HK-2 (cell line): ENCODE results near the gene SDK2.
"Not testable (repeated sequence)": the region's sequence is repeated elsewhere in the genome, so short reads cannot be mapped to it uniquely, and the experiment has no call there.

Experiments used
- DNase-seq: peaks from one replicate; pipeline ENCODE4 v3.0.0-alpha.2; 2018; ENCODE audit not compliant: unreplicated experiment

SDK2 gene

DNA sequence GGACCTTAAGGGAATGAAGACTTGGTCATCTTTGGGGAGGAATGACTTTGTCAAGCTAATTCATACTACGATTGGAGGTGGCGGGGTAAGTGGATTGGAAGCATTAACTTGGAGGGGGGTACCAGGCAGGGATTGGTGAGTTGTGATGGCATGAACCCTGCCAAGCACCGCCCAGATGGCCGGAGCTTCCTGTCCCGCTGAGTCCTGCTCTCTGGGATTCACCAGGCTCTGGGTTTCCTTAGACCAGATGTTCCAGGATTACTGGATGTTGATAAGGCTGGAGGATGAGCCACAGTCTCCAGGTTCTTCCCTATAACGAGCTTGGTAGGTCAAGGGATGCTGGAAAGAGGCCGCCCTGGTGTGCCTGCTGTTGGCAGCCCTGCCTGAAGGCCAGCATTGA, 154.9 kb downstream of the SDK2 start:
- no peak for DNase-seq

DNA sequence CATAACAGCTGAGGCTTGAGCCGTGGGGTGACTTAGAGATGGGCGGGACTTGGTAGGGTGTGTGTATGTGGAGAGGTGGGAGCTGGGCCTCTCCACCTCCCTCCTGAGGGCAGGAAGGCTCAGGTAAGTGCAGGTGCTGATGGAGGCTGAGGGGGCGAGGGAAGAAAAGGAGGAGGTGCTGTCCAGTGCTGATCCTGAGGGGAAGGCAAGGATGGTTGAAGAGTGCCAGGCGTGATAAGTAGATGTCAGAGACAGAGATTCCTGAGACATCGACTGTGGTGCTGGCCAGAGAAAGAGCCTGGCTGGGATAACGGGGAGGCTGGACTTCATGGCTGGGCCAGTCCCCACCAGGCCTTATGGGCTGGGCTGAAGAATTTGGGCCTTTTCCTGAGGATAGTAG, 159.1 kb downstream of the SDK2 start:
- DNase-seq = no peak

GRCh38 chr17:73482894-73483293, 161.4 kb downstream of the SDK2 start:
- DNase-seq = no peak

- no peak for DNase-seq
These were observed 162.0 kb downstream of the SDK2 start for GRCh38 chr17:73482251-73482716.

- no peak for DNase-seq
These were observed 162.6 kb downstream of the SDK2 start for GRCh38 chr17:73481676-73482075.

- DNase-seq = no peak
These were observed 163.5 kb downstream of the SDK2 start for GRCh38 chr17:73480740-73481139.

- DNase-seq = no peak
These were observed 165.3 kb downstream of the SDK2 start for GRCh38 chr17:73478768-73479424.

- DNase-seq = no peak
These were observed 165.9 kb downstream of the SDK2 start for GRCh38 chr17:73478334-73478733.

DNA sequence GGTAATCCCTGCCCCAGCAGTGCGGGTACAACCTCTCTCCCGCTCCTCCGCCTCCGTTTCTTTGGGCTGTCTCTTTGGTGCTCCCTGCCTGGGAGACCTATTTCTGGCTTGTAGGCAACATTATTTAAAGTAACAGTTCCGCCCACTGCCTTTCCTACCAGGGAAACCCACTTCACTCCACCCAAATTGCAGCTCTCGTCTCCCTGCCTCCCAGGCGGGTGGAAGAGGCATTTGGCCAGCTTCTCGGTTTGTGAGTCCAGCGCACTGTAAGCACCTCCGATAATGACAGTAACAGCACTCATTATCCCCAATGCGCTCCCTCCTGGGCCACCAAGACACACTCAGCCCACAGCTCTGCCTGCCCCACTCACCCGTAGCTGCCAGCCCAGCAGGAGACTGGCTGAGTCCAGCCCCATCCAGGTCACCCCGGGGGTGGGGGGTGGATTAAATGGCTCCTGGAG, 167.3 kb downstream of the SDK2 start:
- no peak for DNase-seq

DNA sequence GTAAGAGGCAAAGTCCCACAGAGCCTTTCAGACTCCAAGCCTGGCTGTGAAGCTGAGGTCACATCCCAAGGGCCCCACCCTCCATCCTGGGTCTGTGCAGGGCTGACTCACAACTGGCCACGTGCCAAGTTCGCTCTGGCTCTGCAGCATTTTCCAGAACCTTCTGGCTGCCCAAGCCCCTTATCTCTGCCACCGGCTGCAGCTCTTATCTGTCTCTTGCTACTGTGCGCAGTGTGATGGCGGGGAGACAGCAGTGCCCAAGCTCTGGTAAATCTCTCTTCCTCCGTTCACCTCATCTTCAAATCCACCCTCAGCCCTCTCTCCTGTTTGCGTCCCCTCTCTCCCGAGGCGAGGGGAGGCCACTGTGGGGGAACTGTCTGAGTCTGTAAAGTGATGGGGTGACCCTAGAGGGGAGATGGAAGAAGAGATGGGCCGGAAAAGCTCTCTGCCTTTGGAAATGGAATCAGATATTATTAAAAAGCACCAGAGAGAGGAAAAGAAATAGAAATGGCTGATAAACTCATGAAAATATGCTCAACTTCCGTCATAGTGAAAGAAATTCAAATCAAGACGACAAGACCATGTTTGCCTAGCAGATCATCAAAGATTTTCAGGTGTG, 169.8 kb downstream of the SDK2 start:
- DNase-seq = peak; percentile 32

GRCh38 chr17:73472715-73473114, 171.5 kb downstream of the SDK2 start:
- DNase-seq = not testable (repeated sequence)

GRCh38 chr17:73471924-73472323, 172.3 kb downstream of the SDK2 start:
- DNase-seq = no peak

DNA sequence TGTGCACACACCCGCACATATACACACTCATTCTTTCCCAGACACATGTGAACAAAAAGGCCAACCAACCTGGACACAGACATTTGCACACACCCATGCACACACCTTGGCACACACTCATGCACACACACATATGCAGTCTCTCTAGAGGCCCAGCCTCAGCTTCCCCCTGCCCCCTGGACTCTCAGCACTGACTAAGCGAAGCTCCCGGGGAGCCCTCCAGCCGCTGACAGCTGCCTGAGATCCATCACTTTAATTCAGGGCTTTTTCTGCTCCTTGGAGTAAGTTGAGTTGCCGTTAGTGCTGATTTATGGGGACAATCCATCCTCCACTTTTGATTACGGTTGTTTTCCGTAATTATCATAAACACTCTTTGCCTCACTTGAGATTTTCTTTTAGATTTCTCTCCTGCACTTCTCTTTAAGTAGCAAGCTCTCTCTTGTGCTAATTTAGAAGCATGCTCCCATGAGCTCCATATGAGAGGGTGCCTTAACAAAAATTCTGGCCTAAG, 173.9 kb downstream of the SDK2 start:
- DNase-seq = no peak

GRCh38 chr17:73469311-73469710, 174.9 kb downstream of the SDK2 start:
- DNase-seq = no peak

DNA sequence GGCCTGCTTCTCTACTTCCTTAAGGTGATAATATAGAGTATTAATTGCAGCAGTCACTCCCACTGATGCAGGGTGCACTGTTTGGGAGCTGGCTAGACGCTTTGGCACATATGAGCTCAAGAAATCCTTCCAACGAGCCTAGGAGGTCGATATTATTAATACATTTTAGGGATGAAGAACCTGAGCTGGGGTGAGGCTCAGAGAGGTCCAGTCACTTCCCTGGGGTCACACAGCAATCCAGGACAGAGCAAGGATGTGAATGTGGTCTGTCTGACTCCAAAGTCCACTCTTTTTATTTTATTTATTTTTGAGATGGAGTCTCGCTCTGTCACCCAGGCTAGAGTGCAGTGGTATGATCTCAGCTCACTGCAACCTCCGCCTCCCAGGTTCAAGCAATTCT, 176.0 kb downstream of the SDK2 start:
- DNase-seq = no peak

- DNase-seq = no peak
These were observed 176.6 kb downstream of the SDK2 start for GRCh38 chr17:73467651-73468050.

DNA sequence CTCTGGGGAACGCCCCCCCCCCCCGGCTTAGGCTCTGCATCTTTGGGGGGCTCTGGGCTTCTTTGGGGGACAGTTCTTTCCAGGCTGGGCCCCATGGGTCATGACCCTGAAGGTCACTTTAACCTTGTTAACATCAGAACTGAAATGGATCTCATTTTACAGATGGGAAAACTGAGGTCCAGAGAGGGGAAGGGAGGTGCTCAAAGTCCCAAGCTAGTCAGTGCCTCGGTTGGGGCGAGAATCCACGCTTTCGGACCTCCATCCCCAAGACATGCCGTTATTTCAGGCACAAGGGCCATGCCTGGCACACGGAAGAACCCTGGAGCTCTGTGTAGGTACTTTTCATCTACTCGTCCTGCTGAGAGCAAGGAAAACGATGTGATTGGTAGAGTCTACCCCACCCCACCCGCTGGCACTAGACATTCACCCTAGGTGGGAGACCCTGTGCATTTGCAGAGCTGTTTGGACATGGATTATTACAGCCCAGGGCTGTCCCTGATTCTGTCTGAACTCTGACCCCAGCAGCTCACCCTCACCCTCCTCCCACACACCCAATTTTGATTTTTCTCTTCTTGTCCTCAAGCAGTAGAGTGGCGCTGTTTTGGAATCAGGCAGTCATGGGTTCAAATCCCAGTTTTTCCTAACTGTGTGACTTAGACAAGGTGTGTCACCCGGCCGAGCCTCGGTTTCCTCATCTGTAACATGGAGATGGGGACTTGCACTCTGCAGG, 177.4 kb downstream of the SDK2 start:
- DNase-seq = no peak

GRCh38 chr17:73465953-73466230, 178.4 kb downstream of the SDK2 start:
- no peak for DNase-seq

DNA sequence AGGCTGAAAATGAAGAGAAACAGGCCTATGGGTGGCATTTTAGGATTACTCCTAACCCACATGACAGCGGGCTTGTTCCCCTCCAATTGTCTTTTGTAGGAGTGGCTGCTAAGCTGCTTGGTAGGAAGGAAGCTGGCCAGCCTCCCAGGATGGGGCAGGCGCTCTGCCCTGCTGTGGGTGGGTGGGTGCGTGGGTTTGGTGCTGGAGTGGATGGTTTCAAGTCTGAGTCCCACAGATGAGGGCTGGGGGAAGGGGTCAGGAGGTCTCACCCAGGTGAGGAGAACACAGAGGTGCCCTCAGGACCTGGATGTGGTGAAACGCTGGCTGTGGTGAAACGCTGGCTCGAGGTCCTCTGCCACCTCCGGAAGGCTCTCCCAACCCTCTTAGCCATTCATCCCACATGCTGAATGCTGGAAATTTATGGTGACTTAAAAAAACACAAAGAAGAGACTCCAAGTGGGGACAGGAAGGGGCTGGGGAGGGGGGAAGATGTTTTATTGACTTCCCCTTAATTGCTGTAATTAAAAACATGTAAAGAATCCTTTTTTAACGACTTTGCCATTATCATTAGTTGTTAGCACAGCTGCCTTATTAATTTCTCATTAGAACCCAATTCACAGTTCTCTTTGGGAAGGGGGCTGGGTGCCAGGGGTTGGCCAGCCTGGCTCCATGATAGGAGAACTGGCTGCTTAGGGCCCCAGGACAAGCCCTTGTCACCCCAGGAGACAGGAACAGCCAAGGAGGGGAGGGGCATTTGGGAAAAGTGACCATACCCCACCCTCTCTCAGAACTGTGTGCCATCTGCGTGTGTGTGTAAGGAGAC, 178.9 kb downstream of the SDK2 start:
- no peak for DNase-seq

GRCh38 chr17:73464447-73464846, 179.8 kb downstream of the SDK2 start:
- no peak for DNase-seq

DNA sequence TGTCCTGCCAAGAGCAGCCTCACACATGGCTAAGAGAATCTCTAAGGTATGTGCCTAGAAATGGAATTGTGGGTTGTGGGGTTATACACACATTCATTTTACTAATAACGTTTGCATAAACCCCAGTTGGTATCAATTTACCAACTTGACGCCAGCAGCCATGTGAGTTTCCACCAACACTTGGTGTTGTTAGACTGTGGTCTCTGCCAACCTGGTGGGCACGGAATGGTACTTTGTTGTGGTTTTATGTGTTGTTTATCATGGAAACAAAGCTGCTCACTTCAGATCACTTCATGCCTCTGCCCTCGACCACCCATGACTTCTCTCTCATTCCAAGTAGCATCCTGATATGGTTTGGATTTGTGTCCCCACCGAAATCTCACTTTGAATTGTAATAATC, 180.4 kb downstream of the SDK2 start:
- DNase-seq = no peak

DNA sequence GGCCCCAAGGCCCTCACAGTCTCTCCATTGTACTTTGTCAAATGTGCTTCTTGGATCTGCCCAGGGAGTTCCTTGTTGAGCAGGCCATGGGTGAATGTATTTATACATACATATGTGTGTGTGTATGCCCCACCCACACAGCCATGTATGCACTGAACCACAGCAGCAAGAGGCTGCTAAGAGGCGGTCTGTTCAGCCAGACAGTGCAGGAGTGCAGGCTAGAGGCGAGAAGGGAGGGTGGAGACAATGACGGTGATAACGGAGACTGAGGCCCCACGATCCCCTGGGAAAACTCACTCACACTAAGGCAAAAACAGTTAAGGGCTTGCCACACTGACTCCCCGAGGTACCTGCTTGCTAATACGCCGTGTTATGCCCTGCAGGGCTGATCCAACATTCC, 181.4 kb downstream of the SDK2 start:
- DNase-seq = no peak
